Measurements from ENCODE around the gene LAMC1. TPM values are rescaled to one million over a fixed set of nuclear protein-coding genes. Genes with fewer than 3 reads are reported as not detected.

Gene LAMC1
- total RNA-seq, 4 donors from 2014 or later, result 26.3 to 275 (median 60.0) TPM

- intact Hi-C loops (cut with DNase I), result no loop called here
- TF ChIP-seq CTCF (IDR thresholded peaks at IDR 0.05) (no peak), POLR2A (IDR thresholded peaks at IDR 0.05) (no peak)
- no peak for DNase-seq
- H3K4me3 ChIP-seq, result no peak overlapping the region
- H3K4me1 ChIP-seq, result peaks cover 0 to 42% (median 12%) of the 10 kb centered on the region in 3 donors
- H3K36me3 ChIP-seq, result peaks cover 0 to 65% (median 0%) of the 10 kb centered on the region in 3 donors
- H3K27ac ChIP-seq, result peak overlapping the region; percentile 15 to 81 (median 54)
- H3K27me3 ChIP-seq, result no peaks in the 10 kb centered on the region
- H3K9me3 ChIP-seq, result no peaks in the 10 kb centered on the region
Measured at GRCh38 chr1:183140633-183141032, 117.4 kb downstream of the LAMC1 start.

GRCh38 chr1:183142171-183142570, 119.0 kb downstream of the LAMC1 start:
- H3K36me3 ChIP-seq, result peaks cover 0 to 50% (median 0%) of the 10 kb centered on the region in 3 donors
- no peak for DNase-seq
- intact Hi-C loops (cut with DNase I), result no loop called here
- peak overlapping the region in 3 of 4 donors; percentile 76 to 81 (median 79) for H3K27ac ChIP-seq
- no peaks in the 10 kb centered on the region for H3K9me3 ChIP-seq
- H3K27me3 ChIP-seq, result no peaks in the 10 kb centered on the region
- WGBS, 2 donors, result 75 to 76% methylated on average over 2 of the region's 2 CpGs
- no peak overlapping the region for H3K4me3 ChIP-seq
- TF ChIP-seq CTCF (IDR thresholded peaks at IDR 0.05) (no peak), POLR2A (IDR thresholded peaks at IDR 0.05) (no peak)
- peaks cover 0 to 42% (median 12%) of the 10 kb centered on the region in 3 donors for H3K4me1 ChIP-seq

- intact Hi-C loops (cut with DNase I), result no loop called here
- Histone ChIP-seq H3K4me3 (no peak overlapping the region), H3K27me3 (no peaks in the 10 kb centered on the region), H3K36me3 (peaks cover 0 to 34% (median 0%) of the 10 kb centered on the region in 3 donors), H3K27ac (peak overlapping the region; percentile 14 to 81 (median 76)), H3K9me3 (no peaks in the 10 kb centered on the region), H3K4me1 (peaks cover under 1 to 42% (median 8%) of the 10 kb centered on the region in 3 donors)
- WGBS, 2 donors, result 67 to 69% methylated on average over 7 of the region's 7 CpGs
- no peak for DNase-seq
- TF ChIP-seq POLR2A (IDR thresholded peaks at IDR 0.05) (no peak), CTCF (IDR thresholded peaks at IDR 0.05) (no peak)
Measured at GRCh38 chr1:183143576-183144315, 120.5 kb downstream of the LAMC1 start.

- H3K36me3 ChIP-seq, result peaks cover 0 to 32% (median 0%) of the 10 kb centered on the region in 3 donors
- intact Hi-C loops (cut with DNase I), result no loop called here
- H3K4me3 ChIP-seq, result no peak overlapping the region
- H3K4me1 ChIP-seq, result peaks cover 0 to 37% (median 6%) of the 10 kb centered on the region in 3 donors
- no peak for TF ChIP-seq POLR2A (IDR thresholded peaks at IDR 0.05)
- no peak for TF ChIP-seq CTCF (IDR thresholded peaks at IDR 0.05)
- WGBS, 2 donors, result 63 to 69% methylated on average over 3 of the region's 3 CpGs
- no peak for DNase-seq
- H3K27ac ChIP-seq, result peak overlapping the region in 3 of 4 donors; percentile 72 to 81 (median 79)
- no peaks in the 10 kb centered on the region for H3K9me3 ChIP-seq
- H3K27me3 ChIP-seq, result no peaks in the 10 kb centered on the region
Measured at GRCh38 chr1:183144752-183145151, 121.5 kb downstream of the LAMC1 start.

GRCh38 chr1:183147735-183148134, 124.5 kb downstream of the LAMC1 start:
- peak overlapping the region in 3 of 4 donors; percentile 63 to 74 (median 66) for H3K27ac ChIP-seq

More at GRCh38 chr1:183147735-183148134, 124.5 kb downstream of the LAMC1 start:
- Histone ChIP-seq H3K4me1 (peaks cover 0 to 27% (median 6%) of the 10 kb centered on the region in 3 donors), H3K4me3 (no peak overlapping the region), H3K9me3 (no peaks in the 10 kb centered on the region), H3K36me3 (peaks cover 0 to 9% (median 0%) of the 10 kb centered on the region in 3 donors), H3K27me3 (no peaks in the 10 kb centered on the region)
- intact Hi-C loops (cut with DNase I), result no loop called here
- TF ChIP-seq CTCF (IDR thresholded peaks at IDR 0.05), result no peak
- no peak for TF ChIP-seq POLR2A (IDR thresholded peaks at IDR 0.05)
- 79 to 95% methylated on average over 2 of the region's 2 CpGs for WGBS, 2 donors
- DNase-seq, result no peak
